ENCODE data around the gene MIEF2.
A peak's percentile ranks its signal among the peaks of the same experiment; 100 is the strongest.
"Not testable (repeated sequence)": the region's sequence is repeated elsewhere in the genome, so short reads cannot be mapped to it uniquely, and the experiment has no call there.

Gene MIEF2

GRCh38 chr17:18300725-18301480 is 40.4 kb downstream of the MIEF2 start:
- DNase-seq: no peak

GRCh38 chr17:18303206-18303605 is 42.7 kb downstream of the MIEF2 start:
- not testable (repeated sequence) for DNase-seq

- DNase-seq: no peak
These were observed 48.7 kb downstream of the MIEF2 start for GRCh38 chr17:18309202-18309601.

GRCh38 chr17:18314059-18314730 is 53.7 kb downstream of the MIEF2 start:
- no peak for DNase-seq

- DNase-seq: peak; percentile 99
These were observed 54.5 kb downstream of the MIEF2 start, which contains the start of the genes SMCR8 and TOP3A for GRCh38 chr17:18314731-18315561. Gene SMCR8 (plus strand): TSS chr17:18315293. CDS start chr17:18315790, 497 bp downstream. Gene TOP3A (minus strand): TSS chr17:18314994. CDS start chr17:18314778, 216 bp downstream.

- no peak for DNase-seq
These were observed 55.1 kb downstream of the MIEF2 start for GRCh38 chr17:18315562-18315922.

GRCh38 chr17:18315961-18316360 is 55.5 kb downstream of the MIEF2 start:
- no peak for DNase-seq

Data from activated naive CD4-positive, alpha-beta T cell treated with anti-CD3 and anti-CD28 coated beads, Interleukin-2, amount 50 U/mL, for 16 hours (primary cell).